HG03064 (cell line): ENCODE measurements around the gene STARD10.
"Not testable (repeated sequence)": the region's sequence is repeated elsewhere in the genome, so short reads cannot be mapped to it uniquely, and the experiment has no call there.

Experiments used
- ATAC-seq: cut with Tn5 transposase; IDR thresholded peaks from one replicate; pipeline ENCODE4 v1.9.1; 2021; ENCODE audit warnings: low read depth; ENCODE audit not compliant: unreplicated experiment

STARD10 gene, protein sequence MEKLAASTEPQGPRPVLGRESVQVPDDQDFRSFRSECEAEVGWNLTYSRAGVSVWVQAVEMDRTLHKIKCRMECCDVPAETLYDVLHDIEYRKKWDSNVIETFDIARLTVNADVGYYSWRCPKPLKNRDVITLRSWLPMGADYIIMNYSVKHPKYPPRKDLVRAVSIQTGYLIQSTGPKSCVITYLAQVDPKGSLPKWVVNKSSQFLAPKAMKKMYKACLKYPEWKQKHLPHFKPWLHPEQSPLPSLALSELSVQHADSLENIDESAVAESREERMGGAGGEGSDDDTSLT

DNA sequence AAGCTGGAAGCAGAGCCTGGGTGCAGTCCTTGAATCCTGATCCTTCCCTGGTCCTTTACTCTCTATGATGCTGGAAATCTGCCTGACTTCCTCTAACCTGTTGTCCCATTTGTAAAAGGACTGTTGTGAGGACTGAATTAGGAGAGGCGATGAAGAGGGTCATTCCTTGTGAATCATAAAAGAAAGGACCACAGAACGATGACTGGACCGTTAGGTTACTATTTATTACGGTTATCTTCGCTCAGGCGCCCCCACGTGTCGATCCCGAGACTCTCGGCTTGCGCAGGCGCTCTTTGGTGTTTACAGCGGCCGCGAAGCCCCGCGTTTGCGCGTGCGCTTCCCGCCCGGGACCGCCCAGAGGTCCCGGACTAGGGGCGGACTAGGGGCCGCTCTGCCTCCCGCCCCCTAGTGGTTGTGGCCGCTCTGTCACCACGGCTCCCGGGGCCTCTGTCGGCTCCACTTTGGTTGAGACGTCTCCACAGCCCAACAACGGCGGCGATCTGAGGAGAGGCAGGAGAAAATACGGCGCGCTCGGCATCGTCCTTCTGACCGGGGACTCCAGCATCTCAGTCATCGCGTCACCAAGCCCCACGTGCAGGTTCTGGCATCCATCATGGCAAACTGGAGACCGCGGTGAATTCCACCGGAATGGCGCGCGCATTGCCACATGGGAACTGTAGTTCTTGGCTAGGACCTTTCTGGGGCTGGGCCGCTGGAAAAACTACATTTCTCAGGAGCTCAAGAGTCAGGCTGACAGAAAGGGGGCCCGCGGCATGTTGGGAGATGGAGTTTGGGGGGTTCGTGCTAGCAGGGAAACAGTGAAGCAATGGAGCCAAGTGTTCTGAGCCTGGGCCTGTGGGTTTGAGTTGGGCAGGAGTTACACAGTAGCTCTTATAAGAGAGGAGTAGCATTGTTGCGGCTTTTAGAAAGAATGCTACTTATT lies at the start of gene STARD10:
STARD10 (minus strand) TSS at position 623 of the 943 bp plus-strand sequence. CDS start 12,866 bp downstream, outside the sequence.
- peak; percentile 83 for ATAC-seq

DNA sequence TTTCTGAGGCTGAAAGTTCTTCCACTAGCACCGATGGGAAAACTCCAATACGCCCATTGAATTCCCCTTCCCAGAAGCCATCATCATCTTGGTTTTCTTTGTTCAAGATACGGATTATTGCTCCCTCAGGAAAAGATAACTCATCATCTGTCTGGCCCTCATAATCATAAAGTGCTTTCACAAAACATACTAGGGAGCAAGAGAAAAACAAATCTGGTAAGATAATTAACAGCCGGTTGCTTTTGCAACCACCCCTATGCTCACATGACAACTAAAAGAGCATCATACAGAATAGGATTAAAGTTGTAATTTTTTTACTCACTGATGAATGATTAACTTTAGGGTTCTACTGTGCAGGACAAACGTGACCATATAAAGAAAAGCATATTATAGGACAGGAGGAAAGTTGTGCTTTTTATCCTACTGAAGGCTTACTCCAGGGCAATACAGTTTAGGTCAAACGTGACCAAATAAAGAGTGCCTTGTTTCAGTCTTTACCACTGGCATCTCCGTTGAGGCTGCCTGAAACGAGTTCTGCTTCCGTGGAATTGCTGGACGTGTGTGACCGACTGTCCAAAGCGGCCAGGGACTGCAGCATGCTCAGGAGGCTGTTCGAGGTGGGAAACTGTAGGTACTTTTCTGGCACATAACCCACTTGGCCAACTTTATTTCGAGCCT lies 48.9 kb upstream of the STARD10 start:
- no peak for ATAC-seq

DNA sequence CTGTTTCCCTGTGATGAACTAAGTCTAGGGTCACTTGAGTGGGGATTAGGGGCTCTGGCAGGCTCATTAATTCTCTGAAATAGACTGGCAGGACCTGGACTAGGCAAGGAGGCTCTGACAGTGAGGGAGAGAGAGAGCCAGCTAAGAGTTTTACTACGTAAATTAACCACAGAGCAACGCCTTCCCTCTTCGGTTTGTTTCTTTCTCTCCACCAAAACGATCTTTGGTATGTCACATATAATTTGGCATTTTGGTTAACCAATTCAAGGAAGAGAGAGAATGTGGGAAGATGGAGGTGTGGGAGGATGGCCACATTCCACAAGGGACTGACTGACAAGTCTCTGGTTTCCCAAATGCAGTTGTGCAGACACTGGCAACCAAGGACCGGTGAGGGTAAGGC lies 48.3 kb upstream of the STARD10 start:
- ATAC-seq: no peak

DNA sequence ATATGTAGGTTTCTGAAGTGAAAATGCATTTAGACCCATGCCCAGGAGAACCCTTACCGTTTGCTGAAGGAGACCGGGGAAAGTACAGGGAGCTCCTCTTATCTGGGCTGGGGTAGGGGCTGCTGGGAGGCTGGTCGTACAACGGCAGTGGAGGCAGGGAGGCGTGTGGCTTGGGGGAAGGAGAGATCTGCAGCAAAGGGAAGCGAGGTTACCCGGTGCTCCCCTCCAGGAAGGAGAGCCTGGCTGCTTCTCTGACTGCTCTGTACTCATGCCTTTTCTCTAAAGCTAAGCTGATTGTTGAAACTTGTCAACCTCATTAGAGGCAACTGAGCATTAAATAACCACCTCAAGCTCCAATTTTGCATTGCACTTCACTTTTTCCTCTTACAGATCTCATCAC lies 47.5 kb upstream of the STARD10 start:
- ATAC-seq: no peak

DNA sequence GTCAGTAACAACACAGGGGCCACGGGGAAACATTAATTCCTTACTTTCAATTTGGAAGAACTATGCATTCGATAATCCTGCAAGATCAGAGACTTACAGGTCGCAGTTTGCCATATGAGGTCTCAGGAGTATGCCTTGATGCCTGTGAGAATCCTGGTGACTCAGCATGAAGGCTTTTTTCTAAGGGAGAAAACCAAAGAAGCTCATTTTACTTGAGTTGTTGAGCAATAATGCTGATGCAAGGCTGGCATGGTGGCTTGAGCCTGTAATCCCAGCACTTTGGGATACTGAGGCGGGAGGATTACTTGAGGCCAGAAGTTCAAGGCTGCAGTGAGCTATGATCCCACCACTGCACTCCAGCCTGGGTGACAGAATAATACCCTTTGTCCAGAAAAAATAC lies 46.9 kb upstream of the STARD10 start:
- ATAC-seq: no peak

DNA sequence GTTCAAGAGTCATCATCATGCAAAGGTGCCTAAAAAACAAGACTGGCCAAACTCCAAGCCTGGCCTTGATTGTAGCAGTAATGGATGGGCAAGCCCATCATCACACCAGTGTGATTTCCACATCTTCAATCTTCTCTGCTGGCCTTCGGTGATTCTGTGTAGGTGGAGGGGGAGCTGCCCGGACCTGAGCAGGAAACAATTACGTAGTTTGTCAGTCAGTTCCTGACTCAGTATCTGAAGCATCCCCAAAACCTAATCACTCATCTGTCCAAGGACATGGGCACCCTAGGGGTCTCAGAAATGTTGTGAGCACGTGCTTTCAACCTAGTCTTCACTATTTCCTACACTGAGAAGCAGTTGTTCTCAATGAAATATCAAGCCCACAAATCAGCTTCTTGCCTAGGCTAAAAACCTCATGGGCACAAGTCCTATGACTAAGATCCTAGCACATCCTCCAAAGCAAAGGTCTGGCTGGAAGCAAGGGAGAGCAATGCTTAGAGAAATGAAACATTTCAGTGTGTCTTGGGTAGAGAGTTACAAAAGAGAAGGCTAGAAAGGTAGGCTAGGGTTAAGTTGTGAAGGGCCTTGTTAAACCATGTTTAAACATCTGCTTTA lies 45.0 kb upstream of the STARD10 start:
- no peak for ATAC-seq

DNA sequence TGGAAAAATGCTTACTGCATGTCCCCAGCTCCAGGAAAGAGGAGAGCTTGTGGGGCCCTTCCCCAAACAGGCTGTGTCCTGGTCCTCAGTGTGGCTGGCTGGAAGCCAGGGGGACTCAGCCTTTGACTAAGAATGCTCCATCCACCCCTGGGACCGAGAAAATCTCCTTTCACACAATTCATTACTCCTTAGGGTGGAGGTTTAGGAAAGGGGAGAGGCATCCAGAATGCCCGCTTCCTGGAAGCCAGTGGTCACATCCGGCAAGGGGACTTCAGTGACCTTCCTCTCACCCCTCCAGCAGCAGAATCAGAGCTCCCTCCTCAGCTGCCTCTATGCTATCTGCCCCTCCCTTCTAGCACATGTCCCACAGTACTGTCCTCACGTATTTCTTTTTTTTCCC lies 42.3 kb upstream of the STARD10 start:
- ATAC-seq: no peak

DNA sequence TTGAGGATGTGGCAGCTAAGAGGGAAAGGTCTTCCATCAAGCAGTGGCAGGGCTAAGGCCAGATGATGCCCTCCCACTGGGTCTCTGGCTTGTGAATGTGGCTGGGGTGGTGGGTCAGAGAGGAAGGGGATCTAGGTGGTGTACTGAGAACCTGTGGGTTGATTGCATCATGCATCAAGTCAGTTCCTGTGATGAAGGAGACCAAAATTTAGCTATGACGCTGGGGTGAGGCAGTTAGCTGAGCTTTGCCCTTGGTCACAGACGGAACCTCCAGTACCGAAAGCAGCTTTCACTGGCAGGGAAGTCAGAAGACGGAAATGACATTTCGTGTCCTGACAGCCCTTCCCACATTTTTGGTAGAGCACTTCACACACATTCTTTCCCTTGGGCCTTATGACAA lies 41.1 kb upstream of the STARD10 start:
- ATAC-seq: no peak

DNA sequence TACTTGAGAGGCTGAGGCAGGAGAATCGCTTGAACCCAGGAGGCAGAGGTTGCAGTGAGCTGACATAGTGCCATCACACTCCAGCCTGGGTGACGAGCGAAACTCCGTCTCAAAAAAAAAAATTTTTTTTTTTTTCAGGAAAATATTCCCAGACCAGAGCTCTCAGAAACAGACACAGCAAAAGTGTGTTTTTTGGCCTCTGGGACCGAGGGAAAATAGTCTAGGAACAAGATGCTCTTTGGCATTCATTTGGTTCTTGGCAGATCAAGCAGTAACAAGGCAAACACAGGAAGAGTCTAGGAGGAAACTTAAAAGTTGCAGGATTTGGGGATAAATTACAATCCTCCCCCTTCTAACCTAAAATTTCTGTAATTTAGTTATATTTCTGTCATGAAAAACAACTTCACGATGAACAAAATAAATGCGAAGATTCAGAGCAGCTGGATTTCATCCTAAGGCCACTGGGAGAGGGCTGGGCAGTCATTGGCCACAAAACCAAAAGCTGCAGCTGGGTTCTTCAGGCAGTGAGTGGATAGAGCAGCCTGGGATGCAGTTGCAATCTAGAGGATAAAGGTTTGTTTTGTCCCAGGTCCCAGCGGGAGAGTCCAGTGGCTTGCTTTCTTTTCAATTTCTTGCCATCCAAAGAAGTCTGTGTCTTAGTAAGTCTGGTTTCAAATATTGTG lies 40.1 kb upstream of the STARD10 start:
- ATAC-seq: no peak

DNA sequence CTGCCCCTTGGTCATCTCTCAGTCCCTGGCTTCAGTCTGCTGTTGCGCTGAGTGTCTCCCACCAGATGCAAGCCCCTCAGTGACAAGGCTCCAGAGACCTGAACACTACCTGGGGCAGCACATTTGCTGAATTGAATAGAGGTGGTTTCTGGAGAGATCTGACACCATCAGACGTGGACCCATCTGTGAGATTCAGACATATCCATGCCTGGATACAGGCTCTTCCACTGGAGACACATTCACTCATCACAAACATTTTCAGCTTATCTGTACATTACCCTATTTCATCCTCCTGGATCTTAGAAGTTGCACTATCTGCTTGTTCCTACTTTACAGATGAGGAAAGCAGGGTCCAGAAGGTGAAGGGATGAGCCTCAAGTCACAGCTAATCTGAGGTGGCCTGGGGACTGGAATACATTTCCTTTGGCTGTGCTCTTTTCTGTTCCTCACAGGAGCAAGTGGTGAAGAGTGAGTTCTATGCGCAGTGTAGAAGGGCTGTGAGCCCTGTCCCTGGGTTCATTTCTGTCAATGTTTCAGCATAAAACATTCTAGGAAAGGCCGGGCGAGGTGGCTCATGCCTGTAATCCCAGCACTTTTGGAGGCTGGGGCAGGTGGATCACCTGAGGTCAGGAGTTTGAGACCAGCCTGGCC lies 39.4 kb upstream of the STARD10 start:
- no peak for ATAC-seq

DNA sequence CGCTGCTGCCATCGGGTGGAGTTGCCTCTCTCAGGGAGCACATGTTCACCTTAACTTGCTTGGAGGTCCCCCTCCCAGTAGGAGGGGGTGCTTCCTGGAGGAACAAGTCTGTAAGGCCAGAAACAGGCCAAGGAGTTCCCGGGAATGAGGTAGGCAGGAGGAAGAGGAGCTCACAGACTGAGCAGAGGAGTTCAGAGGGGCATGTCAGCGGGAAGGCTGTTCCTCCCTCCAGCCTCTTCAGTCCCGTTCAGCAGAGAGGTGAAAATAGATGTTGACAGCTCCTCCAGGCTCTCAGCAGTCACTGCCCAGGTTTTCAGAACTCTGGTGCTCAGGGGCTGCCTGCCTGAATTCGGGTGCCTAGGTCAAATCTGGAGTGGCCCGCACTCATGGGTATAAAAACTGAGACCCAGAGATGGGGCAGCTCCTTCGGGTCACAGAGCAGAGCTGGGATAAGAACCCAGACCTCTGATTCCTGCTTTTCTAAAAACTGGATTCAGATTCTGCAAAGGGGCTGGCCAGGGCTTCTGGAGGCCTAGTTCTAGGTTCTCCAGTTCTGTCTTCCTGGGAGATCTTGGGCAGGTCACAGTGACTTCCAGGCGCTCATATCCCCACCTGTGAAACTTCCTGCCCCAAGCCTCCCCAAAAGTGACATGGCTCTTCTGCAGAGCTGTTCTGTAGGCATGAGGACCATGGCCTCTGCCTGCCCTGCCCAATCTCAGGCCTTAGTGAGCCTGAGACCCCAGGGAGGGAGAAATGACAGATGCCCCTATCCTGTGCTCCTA lies 38.6 kb upstream of the STARD10 start:
- ATAC-seq: no peak

DNA sequence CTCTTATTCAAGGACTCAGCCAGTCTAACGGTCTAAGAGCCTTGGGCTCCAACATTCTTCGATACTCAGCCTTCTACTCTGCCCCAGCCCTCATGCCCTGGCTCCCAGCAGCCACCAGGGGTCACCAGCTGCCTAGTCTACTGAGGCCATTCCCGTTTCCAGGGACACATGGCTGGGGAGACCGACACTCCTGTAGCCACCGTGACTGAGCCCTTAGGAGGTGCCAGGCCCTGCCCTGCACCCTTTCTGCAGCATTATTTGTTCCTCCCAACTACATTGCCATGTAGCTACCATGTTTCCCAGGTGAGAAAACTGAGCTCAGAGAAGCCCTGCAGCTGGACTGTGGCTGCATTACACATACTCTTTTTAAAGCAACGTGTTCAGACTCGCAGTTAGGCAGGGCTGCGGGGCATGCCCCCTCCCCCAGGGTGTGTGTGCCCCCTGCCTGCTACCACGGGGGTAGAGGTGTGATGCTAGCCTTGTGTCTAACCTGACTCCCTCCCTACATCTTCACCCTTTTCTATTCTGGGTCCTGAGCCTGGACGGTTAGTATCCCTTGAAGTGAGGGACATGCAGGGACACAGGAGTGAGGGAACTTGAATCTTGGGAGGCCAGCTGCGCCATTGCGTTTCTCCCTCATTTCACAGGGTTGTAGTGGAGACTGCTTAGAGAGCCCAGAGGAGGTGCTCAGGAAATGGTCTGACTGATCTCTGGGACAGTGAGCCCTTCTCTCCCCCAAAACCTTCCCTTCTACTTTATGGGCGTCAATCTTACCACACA lies 37.9 kb upstream of the STARD10 start:
- ATAC-seq: no peak

DNA sequence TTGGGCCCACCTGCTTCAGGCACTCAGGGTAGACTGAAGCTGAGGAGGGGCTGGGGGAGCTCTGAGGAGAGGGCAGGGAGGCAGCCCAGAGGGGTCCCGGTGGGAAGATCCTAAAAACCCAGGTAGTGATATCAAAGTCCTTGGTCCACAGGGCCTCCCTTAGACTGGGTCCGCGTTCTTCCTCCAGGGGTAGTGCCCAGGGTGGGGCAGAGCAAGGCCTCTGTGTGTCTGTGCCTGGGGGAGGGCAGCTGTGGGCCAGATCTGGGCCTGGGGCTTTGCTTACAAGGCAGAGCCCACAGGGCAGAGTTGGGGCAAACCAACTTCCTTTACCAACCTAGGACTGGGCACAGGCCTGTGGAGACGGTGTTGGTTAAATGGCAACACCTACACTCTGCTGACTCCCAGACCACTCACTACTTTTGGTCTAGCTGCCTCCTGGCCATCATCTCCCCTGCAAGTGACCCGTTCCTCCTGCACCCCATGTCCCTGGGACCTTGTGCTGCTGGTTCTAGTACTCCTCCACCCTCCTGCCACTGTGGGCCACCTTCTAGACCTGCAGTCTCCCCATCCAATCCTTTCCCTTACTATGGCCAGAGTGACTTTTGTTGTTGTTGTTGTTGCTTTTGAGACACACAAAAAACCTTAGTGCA lies 36.2 kb upstream of the STARD10 start:
- no peak for ATAC-seq

DNA sequence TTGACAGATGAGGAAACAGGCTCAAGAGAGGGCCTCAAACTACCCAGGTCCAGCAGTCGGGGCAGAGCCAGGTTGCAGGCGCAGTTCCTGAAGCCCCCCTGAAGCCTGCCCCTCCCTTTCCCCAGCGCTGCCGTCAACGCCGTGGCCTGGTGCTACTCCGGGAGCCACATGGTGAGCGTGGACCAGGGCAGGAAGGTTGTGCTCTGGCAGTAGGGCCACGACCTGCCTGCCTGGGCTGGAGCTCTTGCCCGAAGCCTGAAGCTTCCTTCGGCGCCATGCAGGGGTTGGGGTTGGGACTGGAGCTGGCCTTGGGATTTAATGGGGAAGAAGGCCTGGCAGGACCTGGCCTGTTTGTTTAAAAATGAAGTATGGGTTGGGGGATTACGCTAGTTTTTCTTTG lies 35.3 kb upstream of the STARD10 start:
- no peak for ATAC-seq

DNA sequence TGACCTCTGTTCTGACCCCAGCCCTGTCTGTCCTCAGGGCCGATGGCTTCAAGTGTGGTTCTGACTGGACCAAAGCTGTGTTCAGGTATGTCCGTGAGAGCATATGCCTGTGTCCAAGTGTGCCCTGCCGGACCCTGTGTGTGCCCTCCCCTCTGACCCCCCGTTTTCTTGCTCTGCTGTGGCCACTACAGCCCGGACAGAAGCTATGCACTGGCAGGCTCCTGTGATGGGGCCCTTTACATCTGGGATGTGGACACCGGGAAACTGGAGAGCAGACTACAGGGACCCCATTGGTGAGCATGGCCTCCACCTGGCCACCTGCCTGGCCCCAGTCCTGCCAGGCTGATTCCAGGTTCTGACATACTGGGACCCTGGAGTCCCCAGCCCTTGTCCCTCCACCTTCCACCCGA lies 34.9 kb upstream of the STARD10 start:
- no peak for ATAC-seq

DNA sequence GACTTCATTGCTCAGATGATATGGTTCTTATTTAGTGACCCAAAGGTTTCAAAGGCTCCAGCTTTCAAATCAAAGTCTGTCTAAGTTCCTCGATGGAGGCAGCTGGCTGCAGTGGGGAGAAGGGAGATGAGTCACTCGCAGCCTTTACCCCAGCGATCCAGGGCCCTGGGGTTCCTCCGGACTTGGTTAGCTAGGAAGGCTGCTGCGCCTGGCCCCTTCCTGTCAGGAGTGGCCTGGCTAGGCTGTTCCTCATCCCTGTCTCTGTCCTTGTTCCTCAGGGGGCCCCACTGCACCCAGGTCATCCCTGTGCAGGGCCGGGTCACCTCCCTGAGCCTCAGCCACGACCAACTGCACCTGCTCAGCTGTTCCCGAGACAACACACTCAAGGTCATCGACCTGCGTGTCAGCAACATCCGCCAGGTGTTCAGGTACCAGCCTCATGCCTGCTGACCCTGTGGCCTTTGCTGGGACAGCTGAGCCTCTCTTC lies 34.3 kb upstream of the STARD10 start:
- ATAC-seq: no peak

DNA sequence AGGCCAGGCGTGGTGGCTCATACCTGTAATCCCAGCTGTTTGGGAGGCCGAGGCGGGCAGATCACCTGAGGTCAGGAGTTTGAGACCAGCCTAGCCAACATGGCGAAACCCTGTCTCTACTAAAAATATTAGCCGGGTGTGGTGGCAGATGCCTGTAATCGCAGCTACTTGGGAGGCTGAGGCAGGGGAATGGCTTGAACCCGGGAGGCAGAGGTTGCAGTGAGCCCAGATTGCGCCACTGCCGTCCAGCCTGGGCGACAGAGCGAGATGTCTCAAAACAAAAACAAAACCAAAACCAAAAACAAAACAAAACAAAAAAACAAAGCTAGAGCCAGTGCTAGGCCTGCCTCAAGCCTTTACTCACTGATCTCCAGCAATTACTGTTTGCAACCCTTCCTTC lies 33.8 kb upstream of the STARD10 start:
- not testable (repeated sequence) for ATAC-seq
